Limb (tissue), 2 donors: Measurements from ENCODE around the gene CAPZB.
"Not testable (repeated sequence)": the region's sequence is repeated elsewhere in the genome, so short reads cannot be mapped to it uniquely, and the experiment has no call there.

Experiments
- DNase-seq, 2 donors: peaks; one replicate each; pipeline ENCODE4 v3.0.0-alpha.2; 2016; ENCODE audit errors: extremely low spot score in 2 of 2

Gene CAPZB

GRCh38 chr1:19313961-19314882, 171.1 kb downstream of the CAPZB start:
- DNase-seq: no peak

DNA sequence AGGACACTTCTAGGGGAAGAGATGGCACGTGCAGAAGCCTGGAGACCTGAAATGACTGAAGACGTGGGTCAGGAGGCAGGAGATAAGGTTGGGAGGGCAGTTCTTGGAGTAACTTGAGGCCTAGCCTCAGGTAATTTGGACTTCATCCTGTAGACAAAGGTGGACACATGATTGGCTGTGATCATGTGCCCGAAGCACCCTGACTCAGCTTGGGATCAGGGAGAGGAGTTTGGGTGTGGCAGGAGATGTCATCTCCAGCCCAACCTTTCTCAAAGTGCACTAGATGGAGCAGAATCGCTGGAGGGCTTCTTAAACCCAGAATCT, 171.7 kb downstream of the CAPZB start:
- DNase-seq: no peak

GRCh38 chr1:19312782-19313635, 172.3 kb downstream of the CAPZB start:
- DNase-seq: no peak

GRCh38 chr1:19311931-19312781, 173.2 kb downstream of the CAPZB start, which contains the start of the genes AKR7A2 and SLC66A1:
Gene AKR7A2, minus strand, starts transcription at chr1:19312144. Its CDS starts 20 bp downstream, at chr1:19312124.
Gene SLC66A1, plus strand, starts transcription at chr1:19312326. Its CDS starts 5,352 bp downstream, at chr1:19317678.
- DNase-seq: peak; percentile 94 to 97

GRCh38 chr1:19311503-19311930, 173.8 kb downstream of the CAPZB start:
- DNase-seq: no peak

- DNase-seq: no peak
Measured at GRCh38 chr1:19310720-19311502, 174.4 kb downstream of the CAPZB start.

DNA sequence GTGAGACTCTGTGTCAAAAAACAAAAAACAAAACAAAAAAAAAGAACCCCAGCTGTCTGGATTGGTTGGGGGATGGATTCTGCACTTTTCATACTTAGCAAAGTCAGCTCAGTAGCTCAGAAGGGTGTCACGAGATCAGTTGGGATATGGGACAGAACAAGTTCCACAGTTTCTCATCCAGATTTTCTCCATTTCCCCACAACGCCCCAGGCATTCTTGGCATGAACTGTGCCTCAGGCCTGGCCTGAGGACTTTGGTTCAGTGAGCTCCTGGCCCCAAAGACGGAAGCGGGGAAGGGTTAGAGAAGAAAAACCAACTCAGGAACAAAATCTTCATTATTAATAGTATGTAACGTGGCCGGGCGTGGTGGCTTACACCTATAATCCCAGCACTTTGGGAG, 175.3 kb downstream of the CAPZB start:
- no peak for DNase-seq

DNA sequence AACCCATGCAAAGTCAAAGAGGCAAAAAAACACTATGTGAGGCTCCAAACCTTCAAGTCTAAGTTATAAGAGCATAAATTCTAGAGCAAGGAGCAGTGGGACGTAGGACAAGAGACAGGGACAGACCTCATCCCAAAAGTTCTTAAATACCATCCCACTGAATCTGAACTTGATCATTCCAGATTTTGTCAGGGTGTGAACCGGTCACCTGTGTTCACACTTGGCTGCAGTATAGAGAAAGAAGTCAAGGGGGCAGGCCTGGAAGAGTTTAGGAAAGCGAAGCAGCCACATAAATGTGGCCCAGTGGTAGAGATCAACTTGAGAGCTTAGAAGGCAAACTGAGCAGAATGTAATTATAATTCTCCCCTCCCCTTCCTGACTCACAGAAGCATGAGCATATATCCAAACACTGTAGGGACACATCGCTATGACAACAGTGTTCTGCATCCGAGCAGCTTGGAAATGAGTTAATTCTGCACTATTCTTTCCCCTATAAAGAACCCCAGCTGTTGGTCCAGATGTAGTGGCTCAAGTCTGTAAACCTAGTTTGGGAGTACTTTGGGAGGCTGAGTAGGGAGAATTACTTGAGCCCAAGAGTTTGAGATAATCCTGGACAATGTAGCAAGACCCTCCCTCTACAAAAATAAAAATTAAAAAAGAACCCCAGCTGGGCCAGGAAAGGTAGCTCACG, 176.1 kb downstream of the CAPZB start:
- DNase-seq: peak in 1 of 2 donors; percentile 28

DNA sequence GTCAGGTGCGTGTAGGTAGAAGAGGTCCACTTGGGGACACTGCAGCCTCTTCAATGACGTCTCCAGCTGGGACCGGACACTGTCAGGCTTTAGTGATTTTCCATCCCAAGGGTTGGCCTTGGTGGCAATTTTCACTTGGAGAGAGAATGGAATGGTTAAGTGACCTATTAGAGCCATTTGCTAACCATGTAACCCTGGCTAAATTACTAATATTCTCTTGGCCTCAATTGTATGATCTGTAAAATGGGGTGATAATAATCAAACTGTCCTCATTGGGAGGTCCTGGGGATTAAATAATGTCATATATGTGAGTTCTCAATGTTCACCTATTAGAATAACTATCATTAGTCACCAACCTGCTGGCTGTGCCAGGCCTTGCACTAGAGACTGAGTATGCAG, 176.8 kb downstream of the CAPZB start:
- no peak for DNase-seq

DNA sequence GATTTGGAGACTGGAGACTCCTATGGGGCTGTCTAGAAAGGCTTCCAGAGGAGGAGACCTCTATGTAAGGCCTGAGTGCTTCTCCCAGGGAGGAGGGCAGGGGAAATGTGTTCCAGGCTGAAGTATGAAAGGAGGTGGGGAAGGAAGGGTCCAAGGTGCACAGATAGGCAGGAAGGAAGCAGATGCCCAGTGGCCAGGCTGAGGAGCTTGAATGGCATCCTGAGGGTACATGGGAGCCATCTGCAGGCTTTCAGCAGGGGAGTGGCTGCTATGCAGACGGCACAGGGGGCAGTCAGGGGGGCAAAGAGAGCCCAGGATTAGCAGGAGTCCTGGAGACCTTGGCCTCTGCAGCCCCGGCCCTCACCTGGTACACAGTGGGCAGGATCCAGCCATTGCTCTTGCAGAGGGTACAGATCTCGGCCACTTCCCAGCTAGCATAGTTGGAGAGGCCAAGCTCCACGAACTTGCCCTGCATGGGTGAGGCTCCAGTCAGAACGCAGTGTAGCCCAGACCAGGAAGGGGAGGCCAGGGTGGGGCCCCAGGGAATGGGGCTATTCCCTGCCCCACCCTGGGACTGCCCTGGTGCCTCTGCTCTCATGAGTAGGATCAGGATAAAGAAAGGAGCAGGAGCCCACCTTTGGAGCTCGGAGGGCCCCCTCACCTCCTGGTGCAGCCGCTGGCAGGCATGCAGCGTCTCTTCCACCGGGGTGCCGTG, 177.4 kb downstream of the CAPZB start:
- no peak for DNase-seq

DNA sequence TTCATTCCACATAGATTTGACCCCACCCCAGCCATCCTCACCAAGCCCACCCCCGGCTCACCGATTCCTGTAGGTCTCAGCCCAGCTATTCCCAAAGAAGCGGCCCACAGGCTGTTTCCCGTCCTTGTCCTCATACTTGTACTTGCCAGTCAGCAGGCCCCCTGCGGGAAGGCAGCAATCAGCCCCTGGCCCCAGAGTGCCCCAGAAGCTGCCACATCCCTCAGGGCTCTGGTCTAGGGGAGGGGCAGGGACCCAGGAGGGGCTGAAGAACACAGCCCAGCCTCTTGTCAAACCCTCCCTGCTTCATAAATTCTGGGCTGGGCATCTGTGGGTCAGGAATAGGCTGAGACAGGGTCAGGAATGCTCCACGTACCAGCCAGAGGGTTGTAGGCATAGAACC, 178.4 kb downstream of the CAPZB start:
- no peak for DNase-seq

DNA sequence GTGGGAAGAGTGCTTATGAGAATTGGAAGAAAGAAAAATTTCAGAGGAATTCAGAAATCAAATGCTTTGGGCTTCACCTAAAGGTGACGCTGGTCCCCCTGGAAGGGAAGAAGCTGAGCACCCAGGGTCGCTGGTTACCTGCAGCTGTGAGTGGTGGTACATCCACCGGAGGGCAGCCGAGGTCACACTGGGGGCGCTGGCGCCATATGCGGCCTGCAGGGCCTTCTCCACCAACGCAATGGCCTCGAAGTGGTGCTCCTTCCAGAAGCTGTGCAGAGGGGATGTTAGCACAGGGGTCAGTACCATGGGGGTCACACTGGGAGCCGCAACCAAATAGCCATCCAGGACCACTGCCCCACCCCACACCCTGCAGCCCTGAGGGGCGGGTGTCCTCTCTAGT, 179.5 kb downstream of the CAPZB start:
- no peak for DNase-seq

DNA sequence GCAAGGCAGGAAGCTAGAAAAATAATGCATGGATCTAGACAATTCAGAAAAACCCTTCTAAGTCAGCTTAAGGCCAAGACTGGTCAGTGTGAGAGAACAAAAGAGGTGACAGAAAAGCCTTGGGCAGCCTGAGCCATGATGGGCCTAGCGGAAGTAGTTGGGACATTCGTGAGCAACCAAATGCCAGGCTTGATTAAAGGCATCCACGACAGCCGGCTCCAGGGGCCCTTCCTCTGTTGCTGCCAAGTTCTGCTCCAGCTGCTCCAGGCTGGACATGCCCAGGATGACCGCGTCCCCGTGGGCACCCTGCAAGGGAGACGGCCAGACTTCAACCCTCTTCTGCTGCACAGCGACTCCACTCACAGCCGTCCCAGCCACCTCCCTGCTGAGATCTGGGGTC, 181.3 kb downstream of the CAPZB start:
- DNase-seq: not testable (repeated sequence)

GRCh38 chr1:19300211-19300610, 185.1 kb downstream of the CAPZB start:
- no peak for DNase-seq

- no peak for DNase-seq
Measured at GRCh38 chr1:19294638-19295037, 190.7 kb downstream of the CAPZB start.

- no peak for DNase-seq
Measured at GRCh38 chr1:19289244-19289643, 196.1 kb downstream of the CAPZB start.
